Mesenteric fat pad (tissue), 1 donor: Measurements from ENCODE around the gene DCN. TPM values are rescaled to one million over a fixed set of nuclear protein-coding genes. Genes with fewer than 3 reads are reported as not detected.
"Not testable (repeated sequence)": the region's sequence is repeated elsewhere in the genome, so short reads cannot be mapped to it uniquely, and the experiment has no call there.

ENCODE experiments used
- DNase-seq: peaks from one replicate; pipeline ENCODE4 v3.0.0-alpha.2; 2020; ENCODE audit warnings: low spot score
- long read RNA-seq: library from polyadenylated mRNA; unstranded; transcript quantifications from one replicate; pipeline ENCODE4 v2.0.0, GENCODE V29; 2020
- total RNA-seq: library from RNA; stranded (reverse); fragmentation: NEBNext Ultra II Directional; extraction: Animal tissue kit (Norgen Biotek cat#: 25700); gene quantifications from one replicate; pipeline ENCODE4 v1.2.1, GENCODE V29; 2021
- donor health status: DM: yes; HTN: yes; CAD: no.

The DCN gene, protein sequence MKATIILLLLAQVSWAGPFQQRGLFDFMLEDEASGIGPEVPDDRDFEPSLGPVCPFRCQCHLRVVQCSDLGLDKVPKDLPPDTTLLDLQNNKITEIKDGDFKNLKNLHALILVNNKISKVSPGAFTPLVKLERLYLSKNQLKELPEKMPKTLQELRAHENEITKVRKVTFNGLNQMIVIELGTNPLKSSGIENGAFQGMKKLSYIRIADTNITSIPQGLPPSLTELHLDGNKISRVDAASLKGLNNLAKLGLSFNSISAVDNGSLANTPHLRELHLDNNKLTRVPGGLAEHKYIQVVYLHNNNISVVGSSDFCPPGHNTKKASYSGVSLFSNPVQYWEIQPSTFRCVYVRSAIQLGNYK
- 1,241 TPM for total RNA-seq
- long read RNA-seq, full-length matches to known transcripts = 3,504 of 3,699 reads
- long read RNA-seq, partial matches to known transcripts = 113 of 3,699 reads
- long read RNA-seq, other reads (novel, unspliced or antisense) = 82 of 3,699 reads

DNA sequence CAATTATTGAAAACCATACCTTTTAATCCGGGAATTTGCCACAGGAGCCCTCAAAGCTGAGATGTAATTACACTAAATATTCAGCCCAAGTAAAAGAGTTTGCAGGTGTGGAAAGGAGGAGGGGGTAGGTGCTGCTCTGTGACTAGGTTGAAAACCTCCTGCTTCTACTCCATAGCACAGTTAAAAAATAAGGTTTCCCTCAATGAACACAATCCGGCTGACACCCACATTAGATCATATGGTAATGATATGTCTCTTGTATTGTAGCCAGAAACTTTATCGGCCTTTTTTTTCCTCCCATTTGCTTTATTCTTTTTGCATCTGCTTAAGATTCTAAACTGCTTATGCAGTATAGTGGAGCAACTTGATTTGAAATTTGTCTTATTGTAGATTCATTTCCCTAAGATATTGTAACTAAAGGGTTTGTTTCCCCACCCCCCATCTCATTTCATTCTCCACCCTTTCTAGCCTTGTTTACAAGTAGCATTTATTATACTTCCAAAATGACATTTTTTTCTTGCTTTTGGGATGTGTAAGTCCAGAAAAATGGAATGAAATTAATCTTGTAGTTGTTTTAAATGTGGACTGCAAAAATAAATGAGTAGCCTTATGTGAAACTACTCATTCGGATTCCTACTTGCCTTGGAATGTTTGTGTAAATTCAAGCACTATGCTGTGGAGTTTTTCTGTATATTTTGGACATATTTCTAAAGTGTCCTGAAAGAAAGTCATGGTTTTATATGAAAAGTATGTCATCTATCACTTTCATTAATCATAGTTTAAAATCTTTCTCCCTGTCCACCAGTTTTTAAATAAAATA, at the start of gene DCN:
Gene DCN (minus strand): TSS at position 182 of the 820 bp plus-strand sequence. CDS start 4,265 bp downstream, outside the sequence.
- DNase-seq = no peak

DNA sequence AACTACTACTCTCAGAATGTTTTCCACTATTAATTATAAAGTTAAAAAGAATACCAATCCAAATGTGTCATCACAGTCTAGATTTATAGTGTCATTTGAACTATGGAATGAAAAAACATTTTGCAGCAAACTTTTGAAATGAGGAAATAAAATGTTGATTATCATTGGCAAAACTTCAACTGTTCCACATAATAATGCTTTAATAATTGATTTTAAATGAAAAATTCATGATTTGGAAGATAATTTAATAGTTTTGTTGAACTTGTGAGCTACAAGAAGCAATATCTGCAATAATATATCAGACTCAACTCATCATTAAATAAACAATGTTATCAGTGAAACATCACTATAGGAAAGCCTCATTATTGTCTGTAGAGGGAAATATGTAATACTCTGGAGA, 48.2 kb upstream of the DCN start:
- no peak for DNase-seq

DNA sequence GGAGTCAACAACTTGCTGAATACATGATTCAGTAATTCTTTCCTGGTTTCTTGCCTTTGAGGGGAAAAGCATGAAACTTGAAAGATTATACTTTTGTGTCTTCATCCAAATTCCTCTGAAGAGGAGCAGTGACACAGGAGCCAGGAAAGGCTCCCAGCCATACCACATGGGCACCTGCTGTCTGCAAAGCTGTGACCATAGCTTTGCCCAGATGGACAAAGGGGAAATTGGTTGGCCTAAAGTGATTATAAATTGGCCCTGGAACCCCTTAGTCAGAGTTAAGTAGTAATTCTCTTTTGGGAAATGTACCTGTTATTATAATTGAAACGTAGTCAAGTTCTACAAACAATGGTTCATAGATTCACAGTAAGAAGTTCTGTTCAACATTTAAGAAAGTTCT, 44.3 kb upstream of the DCN start:
- DNase-seq = no peak

DNA sequence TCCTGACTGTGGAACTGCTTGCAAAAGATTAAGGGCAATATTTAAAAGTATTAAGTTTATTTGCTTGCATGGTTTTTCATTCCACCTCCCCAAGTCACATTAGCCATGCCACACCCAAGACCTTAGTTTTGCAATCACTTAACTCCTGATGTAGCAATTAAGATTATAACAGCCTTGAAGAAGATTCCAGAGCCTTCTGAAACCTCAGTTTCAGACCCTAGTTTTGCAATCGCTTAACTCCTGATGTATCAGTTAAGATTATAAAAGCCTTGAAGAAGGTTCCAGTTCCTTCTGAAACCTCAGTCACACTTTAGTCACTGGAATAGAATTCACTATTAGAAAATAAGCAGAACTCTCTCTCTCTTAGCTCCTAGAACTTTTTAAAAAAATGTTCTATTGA, 42.7 kb upstream of the DCN start:
- no peak for DNase-seq

DNA sequence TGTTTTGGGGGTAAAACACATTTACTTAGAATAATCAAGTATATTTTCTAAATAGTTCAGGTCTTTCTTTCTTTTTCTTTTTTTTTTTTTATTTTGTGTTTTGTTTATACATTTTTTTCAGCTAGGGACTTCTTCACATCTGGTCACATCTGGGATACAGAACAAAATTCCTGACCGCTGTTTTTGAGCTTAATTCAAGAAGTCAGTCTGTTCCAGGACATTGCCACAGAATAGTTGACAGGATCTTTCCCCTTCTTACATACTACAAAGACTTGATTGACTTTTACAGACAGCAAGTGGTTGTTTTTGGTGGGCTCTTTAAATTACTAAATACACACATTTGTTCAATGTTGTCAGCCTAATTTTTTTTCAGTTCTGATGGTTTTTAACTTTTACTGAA, 41.8 kb upstream of the DCN start:
- no peak for DNase-seq

DNA sequence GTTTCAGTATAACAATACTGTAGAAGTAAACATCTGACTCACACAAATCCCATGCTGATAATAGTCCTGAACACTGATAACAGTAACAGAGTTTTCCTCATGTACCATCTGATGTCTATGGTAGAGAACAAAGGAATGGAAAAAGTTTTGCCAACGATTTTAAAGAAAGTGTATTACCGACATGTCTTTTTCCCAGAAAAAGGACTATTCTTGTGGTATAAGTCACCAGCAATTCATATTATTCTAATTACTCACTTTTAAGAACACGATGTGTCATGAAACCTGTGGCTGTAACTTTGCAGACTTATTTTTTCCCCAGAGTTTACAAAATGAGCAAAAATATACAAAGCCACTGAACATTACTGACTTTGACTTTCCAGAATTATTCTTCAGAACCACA, 40.1 kb upstream of the DCN start:
- DNase-seq = no peak

DNA sequence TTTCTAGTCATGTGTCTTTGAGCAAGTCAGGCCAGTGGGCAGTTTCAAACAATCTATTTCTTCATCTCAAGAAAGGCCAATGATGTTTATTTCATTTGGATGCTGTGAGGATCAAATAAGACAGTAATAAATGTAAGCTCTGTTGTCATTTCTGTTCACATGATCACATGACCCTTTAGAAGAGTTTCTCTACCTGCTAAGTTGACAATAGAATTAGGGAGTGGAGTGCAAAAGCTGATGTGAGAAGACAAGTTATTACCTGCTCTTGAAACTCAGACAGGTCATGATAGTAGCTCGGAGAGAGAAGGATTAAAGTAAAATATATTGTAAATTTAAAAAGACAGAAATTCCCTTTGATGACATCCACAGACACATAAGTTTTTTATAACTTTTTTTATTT, 37.3 kb upstream of the DCN start:
- no peak for DNase-seq

DNA sequence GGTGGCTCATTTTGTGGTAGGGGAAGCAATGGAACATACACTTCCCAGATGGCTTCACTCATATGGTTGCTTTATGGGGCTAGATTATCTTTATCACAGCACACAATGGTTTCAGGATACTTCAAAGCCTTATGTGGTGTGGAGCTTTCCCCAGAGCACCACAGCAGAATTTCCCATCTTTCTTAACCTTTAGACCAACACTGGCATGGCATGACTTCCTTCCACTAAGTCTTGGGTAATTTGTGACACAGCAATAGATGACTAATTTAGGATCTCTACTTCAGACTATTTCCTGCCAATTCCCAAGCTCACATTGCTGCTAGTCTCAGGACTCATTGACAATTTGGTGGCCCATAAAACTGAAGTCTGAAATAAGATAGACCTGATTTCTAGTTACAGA, 36.9 kb upstream of the DCN start:
- DNase-seq = no peak

DNA sequence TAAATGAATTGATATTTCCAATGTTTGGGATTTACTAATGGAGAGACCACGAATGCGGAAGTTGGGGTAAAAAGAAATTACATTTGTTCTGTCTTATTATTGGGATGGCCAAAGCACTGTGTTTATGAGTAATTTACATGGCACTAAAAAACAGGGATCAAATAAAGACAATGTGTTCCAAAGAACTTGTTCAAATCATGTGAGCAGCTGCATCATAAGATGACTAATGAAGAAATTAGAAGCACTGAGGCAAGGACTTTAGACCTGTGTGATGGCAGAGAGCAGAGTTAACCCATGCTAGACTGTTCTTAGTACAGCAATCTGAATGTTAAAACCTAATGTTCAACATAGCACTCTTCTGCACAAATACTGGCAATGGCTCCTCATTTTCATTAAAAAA, 34.3 kb upstream of the DCN start:
- no peak for DNase-seq

DNA sequence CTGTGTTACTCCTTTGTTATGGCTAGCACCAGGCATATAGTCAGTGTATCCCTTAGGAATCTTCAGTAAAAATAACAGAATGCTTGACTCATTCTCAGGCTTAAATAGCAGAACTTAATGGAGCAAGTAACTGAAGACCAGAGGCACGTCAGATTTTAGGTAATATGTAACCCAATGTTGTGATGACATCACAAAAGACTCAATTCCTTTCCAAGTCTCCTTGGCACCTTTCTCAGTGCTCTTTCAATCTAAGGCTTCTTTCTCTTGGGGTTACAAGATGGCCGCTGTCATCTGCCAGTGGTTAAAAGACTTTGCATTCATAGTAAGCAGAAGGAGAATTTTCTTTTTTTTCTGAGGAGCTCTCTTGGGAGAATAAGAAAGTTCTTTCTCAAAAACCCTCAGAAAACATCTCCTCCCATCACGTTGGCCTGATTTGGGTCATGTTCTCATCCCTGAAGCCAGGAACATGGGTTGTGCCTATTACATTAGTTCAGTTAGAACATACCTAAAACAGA, 33.4 kb upstream of the DCN start:
- DNase-seq = no peak

DNA sequence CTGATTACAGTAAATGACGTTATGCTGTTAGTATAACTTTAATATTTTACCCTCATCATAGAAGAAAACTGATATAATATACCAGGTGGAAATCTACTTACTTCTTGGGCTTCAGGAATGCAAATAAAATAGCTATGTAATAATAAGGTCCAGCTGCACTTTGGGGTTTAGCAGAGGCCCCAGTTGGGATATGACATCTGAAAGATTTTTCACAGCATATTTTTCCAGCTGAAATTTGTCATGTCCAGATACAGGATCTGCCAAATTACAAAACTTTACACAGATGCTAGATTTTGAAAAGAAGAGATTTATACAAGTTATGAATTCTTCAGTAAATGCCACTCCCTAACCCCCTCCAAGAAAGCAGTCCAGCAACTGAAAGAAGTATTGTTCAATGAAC, 29.2 kb upstream of the DCN start:
- DNase-seq = no peak

DNA sequence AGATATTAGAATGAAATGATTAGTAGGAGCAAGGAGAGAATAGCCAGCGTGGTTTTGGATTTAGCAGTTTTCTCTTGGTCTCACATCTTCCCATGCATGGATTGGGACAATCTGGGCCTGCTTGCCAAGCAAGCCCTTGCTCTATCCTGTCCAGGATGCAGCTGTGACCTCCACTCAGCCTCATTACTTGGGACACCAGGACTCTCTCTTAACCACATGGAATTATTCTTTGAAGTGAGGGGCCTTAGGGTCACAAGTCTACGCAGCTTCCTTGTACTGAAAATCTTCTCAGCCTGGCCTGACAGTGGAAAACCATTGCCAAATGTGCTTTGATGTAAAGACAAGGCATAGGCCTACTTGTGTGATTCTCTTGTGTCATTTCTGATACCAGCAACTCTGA, 28.0 kb upstream of the DCN start:
- DNase-seq = no peak

DNA sequence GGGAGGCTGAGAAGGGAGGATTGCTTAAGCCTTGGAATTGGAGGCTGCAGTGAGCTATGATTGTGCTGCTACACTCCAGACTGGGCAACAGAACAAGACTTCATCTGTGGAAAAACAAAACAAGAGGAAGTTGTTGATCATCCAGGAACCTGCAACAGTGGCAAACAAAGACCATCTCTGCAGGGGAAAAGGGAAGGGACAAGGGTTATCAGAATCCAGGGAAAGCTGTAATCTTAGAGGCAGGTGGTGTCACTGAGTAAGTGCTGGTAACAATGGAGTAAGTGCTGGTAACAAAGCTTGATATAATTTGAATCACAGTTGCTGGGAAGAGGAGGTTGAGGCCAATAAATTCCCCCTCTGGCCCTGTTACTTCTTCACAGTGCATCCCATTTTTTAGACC, 27.5 kb upstream of the DCN start:
- no peak for DNase-seq

DNA sequence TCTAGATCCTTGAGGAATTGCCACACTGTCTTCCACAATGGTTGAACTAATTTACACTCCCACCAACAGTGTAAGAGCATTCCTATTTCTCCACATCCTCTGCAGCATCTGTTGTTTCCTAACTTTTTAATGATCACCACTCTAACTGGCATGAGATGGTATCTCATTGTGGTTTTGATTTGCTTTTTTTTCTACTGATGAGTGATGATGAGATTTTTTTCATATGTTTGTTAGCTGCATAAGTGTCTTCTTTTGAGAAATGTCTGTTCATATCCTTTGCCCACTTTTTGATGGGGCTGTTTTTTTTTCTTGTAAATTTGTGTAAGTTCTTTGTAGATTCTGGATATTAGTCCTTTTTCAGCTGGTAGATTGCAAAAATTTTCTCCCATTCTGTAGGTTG, 24.7 kb upstream of the DCN start:
- not testable (repeated sequence) for DNase-seq

DNA sequence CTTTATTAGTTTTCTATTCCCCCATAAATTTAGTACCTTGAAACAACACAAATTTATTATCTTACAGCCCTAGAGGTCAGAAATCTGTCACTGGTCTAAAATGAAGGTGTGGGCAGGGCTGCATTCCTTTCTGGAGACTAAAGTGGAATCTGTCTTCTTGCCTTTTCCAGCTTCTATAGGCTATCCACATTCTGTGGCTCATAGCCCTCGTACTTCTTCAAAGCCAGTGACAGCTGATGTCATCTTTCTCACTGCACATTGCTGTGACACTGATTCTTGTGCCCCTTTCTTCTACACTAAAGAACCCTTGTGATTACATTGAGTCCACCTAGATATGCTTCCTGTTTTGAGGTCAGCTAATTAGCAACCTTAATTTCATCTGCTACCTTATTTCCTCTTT, 23.2 kb upstream of the DCN start:
- DNase-seq = no peak

DNA sequence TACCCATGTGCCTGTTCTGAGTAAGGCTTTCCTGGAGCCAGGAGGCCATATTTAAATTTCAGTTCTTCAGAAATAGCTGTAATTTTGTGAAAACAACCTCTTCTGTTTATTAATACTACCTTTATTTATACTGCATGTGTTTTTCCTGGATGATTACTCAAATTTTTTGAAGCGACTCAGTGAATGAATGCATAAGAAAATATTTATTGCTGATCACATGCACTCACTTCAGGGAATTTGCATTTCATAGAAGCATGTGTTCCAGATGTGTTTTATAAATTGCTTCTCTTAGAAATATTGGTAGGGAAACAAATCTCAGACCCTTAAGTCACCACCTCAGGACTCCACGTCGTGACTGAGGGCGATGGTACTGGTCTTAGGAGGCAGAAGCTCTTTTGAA, 21.8 kb upstream of the DCN start:
- no peak for DNase-seq

DNA sequence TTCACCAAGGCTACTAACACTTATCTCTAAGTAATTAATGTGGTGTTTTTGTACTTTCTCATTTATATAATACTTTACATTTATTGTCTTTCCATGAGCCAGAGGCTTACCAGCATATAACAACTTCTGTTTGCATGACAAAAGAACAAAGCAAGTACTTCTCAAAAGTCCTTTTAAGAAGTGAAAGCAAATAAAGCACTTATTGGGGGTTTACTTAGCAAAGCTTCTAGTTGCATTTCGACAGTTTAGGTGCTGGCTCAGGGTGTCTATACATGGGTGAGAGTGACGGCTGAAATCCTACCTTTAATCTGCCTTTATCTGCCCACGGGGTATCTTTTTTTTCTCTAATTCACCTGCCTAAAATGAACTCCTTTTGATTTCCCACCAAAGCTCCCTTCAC, 21.0 kb upstream of the DCN start:
- no peak for DNase-seq

DNA sequence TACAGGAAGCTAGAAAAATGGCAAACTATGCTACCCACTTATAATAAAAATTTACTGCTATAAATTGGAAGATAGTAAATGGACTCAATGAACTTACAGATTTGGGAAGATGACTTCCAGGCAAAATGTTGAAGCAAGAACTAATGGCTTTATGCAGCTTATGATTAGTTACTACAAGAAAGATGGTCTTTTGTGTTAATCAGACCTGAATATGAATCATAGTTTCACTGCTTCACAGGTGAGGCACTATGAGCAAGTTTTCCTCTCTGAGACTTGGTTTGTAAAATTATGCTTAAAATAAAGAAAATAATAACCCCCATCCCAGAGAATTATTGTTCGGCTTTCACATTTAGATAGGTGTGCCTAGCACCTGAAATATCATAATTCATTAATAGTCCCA, 19.8 kb upstream of the DCN start:
- no peak for DNase-seq

DNA sequence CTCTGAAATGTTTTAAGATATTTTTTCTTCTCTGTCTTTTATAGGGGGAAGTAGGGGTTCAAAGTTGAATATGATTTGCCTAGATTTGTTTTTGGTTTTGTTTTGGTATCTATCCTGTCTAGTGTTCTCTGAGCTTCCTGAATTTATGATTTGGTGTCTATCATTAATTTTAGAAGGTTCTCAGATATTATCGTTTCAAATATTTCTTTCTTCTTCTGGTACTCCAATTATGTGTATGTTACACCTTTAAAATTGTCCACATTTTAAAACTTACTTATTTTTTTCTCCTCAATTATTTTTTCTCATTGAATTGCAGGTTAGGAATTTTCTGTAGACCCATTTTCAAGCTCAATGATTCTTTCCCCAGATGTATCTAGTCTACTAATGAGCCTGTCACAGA, 13.8 kb upstream of the DCN start:
- DNase-seq = no peak

DNA sequence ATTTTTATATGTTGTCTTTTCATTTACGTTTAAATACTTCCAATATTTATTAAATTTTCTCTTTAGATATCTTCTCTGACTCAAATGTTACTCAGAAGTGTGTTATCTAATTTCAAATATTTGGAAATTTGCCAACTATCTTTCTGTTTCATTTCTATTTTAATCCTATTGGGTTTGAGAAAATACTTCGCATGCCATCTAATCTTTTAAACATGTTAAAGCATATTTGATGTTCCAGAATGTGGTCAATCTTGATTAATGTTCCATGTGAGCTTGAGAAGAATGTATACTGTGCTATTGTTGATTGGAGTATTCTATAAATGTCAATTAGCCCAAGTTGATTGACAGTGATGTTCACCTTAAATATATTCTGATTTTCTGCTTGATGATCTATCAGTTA, 11.9 kb upstream of the DCN start:
- no peak for DNase-seq

DNA sequence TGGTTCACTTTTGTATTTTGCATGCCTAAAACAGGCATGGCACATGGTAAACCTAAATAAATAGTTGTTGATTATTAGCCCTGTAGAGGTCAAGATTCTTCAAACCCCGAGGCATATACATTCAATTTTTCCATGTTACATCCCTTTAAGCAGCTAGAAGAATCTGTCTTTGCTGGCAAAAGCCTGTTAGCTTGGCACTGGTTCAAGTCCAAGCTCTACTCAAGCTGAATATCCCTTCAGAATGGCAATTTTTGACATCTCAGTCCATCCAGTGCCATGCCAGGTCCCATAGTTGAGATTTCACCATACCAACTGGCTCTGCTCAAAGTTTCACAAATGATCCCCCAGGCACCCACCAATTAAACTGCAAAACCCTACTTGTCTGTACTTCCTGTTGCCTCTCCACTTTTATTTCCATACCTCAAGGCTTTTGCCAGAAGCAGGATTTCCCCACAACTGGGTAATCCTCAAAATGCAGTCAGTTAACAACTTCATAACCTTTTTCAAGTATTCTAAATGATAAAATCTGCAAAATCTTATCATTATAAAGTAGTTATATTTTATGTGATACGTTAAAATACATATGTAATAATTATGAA, 9.0 kb upstream of the DCN start:
- DNase-seq = no peak

DNA sequence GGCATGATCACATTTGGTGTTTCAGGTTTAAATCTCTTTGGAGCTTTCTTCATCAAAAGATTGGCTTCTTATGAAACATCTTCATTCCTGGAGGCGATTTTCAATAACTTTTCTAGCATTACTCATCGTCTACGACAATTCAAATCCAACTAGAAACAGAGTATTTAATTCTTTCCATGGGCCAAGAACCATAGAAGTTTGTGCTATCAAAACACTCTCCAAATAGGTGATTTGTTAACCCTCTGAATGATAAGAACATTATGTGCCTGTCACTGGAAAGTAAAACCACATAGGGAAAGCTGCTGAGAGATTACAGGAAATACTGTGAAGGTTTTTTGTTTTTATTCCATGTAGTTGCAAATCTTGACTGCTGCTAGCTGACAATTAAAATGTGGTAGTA, 6.9 kb upstream of the DCN start:
- no peak for DNase-seq
